ENCODE data around the gene MT3.
A peak's percentile ranks its signal among the peaks of the same experiment; 100 is the strongest.

The MT3 gene

DNA sequence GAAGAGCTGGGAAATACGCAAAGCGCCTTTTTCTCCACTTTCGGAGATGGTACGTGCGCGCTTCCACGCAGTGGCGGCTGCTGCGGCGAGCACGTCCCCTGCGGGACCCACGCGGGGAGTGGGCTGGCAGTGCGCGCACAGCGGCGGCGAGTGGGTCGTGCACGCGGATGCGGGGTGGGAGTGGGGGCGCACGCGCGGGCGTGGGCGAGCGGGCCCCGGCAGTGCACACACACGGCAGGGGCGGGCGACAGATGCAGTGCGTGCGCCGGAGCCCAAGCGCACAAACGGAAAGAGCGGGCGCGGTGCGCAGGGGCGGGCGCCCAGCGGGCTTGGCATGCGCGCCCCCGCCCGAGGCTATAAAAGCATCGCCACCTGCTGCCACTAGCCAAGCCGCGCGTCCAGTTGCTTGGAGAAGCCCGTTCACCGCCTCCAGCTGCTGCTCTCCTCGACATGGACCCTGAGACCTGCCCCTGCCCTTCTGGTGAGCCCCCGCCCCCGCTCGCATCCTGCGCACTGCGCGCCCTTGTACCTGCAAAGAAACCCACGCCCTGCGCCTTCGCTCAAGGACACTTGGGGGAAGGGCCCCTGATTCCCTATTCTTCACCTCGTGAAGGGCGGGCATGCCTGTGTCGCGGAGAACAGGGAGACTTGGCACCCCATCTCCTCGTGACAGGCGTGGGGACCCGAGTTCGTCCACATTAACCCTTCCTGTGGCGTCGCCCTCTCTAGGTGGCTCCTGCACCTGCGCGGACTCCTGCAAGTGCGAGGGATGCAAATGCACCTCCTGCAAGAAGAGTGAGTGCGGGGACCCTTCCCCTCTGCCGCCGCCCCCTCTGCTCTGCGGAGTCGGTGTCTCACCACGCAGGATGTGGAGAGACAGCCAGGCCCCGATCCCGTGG, at the start of gene MT3:
Gene MT3 (plus strand): TSS at position 388 of the 899 bp plus-strand sequence. CDS start 63 bp downstream, at position 451.
- no peak for DNase-seq (ENCODE audit: low spot score)

DNA sequence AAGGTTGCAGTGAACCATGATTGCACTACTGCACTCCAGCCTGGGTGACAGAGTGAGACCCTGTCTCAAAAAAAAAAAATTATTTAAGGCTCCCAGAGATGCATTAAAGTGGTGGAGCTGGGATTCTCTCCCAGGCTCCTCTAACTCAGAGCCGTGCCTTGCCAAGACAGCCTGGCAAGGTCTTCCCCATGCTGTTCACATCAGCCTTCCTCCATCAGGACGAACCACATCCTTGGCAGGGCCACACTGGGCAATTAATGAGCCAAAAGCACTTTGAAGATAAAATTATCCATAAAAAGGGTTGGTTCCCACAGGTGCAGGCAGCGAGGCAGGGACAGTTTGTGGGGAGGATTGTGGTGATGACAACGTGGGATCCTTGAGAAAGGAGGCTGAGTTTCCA, 49.7 kb upstream of the MT3 start:
- DNase-seq (ENCODE audit: low spot score) = no peak

DNA sequence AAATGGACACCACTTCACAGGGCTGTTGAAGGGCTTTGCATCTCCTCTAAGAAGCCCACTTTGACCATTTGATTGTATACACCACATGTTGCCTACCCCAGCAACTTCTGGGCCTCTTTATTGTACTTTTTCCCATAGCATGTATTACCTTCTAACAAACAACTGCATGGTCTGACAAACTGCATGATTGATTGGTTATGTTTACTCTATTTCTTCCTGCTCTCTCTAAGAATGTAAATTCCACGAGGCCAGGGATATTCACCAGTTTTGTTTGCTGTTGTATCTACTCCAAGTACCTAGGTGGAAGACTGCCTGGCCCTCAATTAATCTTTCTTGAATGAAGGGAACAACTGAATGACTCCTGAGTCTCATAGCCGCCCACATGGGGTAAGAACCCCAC, 47.3 kb upstream of the MT3 start:
- DNase-seq (ENCODE audit: low spot score) = no peak

DNA sequence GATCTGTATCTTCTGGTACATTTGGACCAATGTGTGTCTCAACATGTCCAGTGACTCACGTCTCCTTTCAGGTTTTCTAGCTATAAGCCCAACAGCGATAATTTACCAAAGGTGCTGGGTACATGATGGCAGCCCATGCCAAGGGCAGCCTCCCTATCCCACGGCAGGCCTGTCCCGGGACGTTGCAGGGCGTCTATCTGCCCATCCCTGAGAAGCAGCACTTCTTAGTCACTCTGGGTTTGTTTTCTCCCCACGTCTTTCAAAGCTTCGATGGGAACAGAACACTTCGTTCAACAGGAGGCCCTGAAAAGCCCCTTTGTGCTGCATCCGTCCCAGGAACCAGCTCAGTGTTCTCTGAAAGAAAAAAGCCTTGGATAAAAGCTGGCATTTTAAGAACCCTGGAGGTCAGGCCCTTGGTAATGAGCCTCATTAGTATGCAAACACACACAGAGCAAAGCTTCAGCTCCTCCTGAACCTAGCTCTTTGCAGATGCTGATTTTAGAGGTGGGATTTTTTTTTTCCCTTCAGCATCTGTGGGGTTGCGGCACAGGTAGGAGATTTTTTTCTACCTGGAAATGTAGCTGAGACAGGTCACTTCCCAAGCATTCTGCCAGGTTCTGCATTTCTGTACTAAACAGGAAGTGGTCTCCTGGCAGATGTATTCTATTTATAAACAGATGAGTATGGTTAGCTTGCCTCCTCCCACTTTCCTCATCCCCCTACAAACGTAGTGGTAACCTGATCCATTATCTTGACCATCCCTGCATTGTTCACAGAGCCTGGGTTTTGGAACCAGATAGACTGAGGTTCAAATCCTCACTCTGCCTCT, 42.0 kb upstream of the MT3 start:
- no peak for DNase-seq (ENCODE audit: low spot score)

DNA sequence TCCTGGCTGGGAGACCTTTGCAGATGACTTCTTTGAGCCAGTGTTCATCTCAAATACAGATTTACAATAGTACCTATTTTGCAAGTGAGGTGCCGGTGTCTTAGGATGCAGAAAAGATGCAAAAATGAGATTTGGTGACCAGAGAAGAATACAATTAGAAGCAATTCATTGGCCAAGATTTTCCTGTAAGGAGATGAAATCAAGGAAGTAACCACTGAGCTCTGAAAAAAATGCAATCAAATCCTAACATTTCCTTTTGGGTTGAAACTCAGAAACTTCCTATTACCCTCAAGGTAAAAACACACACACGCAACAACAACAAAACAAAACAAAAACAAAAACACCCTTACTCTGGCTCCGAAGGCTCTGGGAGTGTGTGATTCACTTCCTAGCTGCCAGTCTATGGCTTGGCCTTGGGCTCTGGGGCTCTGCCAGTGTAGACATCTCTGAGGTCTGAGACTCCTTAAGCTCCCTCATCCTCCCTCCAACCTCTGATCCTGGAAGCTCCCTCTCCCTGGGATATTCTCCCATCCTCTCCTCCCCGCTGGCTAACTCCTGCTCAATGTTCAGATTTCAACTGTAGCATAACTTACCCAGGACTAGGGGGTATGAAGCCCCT, 41.3 kb upstream of the MT3 start:
- DNase-seq (ENCODE audit: low spot score) = no peak

DNA sequence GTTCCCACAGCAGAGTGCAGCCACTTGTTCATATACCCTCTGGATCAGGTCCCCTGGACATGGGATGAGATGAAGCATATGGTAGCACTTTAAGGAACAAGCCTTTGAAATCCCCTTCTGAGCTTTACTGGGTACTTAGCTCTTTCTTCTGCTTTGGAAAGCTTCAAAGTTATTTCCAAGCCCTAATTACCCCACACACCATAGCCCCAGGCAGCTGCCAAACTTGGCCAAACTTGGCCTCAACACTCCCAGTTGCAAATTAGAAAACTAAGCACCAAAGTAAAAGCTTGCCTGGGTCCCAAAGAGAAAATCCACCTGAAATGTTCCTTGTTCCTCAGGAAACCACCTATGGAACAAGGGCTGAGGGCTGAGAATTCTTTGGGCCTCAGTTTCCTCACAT, 40.2 kb upstream of the MT3 start:
- no peak for DNase-seq (ENCODE audit: low spot score)

DNA sequence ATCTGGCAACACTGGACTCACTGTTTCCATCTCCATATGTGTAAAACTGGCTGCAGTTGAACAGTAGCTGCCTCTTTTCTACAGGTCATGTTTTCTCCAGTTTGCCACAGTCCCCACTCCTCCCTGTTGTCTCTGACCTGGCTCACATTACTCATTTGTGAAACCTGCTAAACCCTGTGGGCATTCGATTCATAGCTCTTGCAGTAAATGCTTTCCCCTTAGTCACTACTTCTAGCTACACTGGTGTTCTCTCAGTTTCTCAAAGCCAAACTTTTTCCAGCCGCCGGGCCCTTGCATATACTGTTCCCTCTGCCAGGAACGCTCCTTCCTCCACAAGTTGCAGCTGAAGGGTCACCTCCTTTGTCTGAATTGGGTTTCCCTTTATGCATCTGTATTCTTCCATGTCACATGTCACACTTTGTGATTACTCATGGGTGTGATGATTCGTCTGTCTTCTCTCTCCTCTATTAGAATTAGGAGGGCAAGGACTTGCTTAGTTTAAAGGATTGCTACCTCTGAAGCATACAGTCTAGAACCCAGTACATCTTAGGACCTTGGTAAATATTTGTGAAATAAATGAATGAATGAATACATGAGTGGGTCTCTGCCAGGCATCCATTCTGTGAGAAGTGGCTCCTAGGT, 39.5 kb upstream of the MT3 start:
- no peak for DNase-seq (ENCODE audit: low spot score)

DNA sequence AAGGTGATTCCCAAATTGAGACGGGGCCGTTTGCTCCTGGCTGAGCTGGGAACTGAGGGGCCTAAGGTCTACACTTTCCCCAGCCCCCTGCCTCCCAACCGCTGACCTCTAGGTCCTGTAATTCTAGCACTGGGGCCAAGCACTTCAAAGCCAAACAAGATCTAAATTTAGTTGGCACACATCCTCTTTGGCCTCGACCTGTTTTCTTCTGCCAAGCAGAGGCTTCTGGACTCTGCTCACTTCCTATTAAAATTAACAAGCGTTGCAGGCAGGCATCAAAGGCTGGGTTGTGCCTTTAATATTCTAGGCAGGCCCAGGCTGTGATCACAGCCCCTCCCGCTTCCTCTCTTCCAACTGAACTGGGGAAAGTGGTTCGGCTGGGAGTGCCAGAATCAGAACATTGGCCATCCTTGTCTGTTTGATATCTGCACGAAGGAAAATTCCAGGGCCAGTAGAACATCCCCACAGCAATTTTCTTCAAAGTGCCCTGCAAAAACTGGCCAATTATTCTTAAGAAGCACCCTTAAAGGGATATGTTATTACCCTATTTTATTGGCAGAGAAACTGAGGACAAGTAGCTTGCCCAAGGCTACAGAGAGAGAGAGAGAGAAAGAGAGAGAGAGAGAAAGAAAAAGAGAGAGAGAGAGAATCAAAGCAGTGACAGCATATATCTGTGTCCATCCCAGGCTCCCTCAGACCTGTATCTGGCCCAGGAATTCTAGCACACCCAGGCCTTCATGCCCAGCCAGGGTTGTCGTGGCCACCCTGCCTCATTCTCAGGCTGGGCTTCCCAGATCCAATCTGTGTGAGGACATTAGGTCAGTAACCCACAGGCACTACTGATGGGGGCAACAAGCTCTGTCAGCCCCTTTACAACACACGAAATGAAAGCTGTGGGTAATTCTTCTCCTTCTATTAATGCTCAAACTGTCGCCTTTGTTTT, 37.3 kb upstream of the MT3 start:
- DNase-seq (ENCODE audit: low spot score) = no peak

DNA sequence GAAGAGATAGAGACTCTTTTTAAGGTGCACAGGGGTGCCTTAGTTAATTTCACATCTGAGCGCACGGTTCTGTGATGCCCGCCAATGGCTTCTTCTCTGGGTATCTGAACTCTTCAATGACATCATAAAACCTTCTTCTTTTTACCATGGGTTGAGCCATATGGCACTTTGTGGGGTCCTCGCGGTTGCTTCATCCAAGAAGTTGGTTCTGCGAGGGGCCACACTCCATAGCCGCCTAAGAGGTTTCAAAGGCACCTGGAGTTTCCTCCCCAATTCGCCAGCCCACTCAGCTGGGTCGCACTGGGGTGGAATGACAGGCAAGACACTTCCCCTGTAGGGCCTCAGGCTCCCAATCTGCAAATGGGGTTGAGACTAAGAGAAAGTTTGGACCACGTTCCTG, 34.9 kb upstream of the MT3 start:
- DNase-seq (ENCODE audit: low spot score) = no peak

DNA sequence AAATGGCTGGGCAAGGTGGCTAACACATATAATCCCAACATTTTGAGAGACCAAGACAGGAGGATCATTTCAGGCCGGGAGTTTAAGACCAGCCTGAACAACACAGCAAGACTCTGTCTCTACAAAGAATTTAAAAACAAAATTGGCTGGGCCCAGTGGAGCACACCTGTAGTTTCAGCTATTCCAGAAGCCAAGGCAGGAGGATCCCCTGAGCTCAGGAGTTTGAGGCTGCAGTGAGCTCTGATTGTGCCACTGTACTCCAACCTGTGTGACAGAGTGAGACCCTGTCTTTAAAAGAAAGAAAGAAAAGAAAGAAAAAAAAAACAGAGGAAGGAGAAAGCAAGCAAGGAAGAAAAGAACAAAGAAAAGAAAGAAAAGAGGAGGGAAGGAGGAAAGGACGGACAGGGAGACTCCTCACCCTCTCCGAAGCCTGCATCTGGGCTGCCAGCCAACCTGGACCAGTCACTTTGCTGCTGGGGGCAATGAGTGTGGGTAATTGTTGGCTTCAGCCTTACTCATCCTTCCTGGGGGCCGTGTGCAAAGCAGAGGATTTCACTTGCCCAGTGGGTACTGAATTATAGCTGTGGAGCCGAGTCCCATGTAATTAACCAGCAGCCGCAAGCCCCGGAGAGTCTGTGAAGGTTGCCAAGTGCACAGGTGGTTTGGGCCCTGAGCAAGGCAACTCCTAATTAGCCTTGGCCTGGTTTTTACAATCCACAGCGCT, 31.1 kb upstream of the MT3 start:
- DNase-seq (ENCODE audit: low spot score) = no peak

DNA sequence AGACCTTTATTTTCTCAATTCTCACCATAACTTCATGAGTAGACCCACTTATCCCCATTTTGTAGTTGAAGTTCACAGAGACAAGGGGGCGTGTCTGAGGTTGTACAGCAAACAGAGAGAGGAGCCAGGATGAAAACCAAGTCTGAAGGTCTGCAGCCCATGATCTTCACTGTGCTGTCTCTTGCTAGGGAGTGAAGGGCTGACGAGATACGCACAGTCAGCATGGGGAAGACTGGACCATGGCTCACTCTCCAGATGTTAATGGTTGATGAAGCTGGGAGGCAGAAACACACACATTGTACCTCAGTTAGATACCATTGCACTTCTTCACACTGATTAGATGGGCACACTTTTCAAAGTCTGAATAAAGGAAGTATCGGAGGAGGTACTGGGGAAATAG, 30.2 kb upstream of the MT3 start:
- DNase-seq (ENCODE audit: low spot score) = no peak

DNA sequence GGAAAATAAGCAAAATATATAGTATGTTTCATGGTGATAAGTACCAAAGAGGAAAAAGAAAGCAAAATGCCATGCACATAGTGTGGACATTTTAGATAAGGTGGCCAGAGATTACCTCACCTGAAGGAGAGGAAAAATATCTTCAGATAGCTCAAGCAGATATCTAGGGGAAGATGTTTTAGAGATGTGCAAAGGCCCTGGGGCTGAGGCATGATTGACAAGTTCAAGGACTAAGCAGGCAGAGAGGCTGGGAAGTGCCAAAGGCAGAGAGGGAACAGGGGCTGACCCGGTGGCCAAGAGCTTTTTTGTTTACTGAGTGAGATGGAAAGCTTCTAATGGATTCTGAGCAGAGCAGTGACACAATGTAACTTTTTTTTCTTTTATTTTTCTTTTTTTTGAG, 28.9 kb upstream of the MT3 start:
- no peak for DNase-seq (ENCODE audit: low spot score)

DNA sequence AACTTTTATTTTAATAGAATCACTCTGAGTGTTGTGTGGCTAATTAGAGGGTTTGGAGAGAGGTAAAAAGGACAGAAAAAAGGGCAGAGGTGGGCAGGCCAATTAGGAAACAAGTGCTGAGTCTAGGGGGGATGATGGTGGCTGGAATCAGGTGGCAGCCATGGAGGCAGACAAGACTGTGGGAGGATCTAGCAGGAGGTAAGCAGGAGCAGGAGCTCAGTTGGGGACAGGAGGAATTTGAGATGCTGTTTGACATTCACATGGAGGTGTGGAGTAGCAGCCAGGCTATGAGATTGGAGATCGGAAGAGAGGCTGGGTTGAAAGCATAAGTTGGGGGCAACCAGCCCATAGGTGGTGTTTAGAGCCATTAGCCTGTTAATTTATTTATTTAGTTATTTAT, 28.2 kb upstream of the MT3 start:
- DNase-seq (ENCODE audit: low spot score) = no peak

DNA sequence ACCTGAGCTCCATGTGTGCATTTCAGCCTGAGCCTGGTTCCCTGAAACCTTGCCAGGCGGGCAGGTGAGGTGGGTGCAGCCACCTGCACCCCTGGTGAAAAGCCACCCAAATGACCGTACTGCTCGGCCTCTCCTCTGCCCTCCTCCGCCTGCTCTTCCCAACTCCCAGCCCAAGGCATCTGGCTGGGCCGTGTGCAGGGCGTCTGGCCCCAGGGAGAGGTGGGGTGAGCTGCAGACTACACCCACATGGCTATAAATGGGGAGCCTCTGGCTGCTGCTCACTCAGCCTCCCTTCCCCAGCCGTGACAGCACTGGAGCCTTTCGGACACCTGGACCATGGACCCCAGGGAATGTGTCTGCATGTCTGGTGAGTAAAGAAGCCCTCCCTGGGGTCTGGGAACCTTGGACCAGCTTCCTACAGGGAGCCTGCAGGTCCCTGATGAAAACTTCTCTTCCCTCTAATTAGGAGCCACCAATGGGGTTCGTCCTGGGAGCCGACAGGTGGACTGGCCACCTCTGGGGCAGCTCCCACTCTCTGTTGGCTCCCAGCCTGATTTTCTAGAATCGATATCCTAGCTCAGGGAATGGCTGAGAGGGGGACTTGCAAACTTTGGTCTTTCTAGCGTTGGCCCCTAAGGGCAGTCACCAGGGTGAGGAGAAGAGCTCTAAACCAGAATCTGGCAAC, 24.4 kb upstream of the MT3 start, which contains the start of gene MT4:
Gene MT4 (plus strand): TSS at position 281 of the 685 bp plus-strand sequence. CDS start 56 bp downstream, at position 337.
- no peak for DNase-seq (ENCODE audit: low spot score)

DNA sequence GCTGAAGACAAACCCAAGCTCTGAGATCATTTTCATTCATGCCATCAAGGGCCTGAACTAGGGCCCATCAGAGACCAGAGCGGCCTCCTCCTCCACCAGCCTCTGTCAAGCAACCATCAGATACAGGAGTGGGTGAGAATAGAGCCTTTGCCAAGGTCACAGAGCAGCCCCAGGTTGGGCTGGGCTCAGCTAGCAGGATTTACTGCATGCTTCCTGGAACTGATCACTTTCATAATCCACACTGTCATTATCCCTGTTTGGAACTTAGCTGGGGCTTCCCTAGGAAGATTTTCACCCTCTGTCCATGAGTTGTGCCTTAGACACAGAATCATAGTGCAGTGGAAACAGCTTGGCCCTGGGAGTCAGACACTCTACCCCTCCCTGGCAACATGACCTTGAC, 19.4 kb upstream of the MT3 start:
- no peak for DNase-seq (ENCODE audit: low spot score)

DNA sequence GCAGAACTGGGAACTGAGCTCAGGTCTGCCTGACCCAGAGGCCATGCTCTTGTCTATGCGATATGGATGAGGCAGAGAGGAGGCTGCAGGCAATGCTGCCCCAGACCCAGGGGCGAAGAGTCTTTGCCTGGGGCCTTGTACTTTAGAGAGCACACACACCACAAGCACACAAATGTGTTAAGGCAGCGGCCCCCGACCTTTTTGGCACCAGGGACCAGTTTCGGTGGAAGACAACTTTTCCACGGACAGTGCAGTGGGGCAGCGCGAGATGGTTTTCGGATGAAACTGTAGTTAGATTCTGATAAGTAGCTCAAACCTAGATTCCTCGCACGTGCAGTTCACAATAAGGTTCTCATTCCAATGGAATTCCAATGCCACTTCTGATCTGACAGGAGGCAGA, 17.8 kb upstream of the MT3 start:
- no peak for DNase-seq (ENCODE audit: low spot score)

DNA sequence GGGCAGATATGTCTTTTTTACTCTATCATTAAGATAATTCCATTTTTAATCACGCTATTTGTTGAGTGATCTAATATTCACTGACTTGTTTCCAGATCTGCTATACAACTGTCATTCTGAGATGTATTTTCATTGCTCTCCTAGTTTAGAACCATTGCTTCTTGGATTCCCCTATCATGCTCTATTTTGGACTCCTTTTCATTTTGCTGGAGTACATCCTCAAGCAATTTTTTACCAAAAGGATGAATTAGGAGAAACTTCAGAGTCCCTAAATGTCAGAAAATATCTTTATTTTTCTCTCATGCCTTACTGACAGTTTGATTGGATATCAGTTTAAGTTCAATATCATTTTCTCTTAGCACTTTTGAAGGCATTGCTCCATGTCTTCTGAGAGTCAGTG, 14.7 kb upstream of the MT3 start:
- DNase-seq (ENCODE audit: low spot score) = no peak

DNA sequence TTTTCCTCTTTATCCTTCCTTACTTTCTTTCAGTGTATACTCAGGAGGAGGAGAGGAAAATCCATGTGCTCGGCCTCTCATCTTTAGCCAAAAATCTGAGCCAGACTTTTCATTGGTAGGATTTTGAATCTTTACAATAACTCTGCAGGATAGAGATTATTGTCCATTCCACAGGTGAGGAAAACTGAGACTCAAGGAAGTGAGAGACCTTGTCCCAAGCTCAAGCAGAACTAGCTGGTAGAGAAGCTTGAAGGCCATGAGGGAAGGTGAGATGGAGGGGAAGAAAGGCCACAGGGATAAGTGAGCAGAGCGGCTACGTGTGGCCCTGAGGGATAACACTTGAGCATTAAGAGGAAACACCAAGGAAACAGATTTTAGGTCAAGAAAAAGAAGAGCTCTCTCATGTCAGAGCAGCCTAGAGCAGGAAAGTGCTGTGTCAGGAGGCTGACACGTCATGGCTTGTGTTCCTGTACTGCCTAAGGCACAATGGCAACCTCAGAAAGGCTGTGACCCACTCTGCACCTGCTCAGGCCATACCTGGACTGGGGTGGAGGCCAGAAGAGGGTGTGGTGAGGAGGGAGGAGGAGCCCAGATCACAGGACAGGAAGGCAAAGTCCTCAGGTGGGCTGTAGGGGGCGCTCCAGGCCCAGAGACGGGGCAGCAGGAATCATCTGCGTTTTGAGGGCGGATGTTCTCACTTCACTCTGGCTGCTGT, 12.6 kb upstream of the MT3 start:
- DNase-seq (ENCODE audit: low spot score) = peak; percentile 81

DNA sequence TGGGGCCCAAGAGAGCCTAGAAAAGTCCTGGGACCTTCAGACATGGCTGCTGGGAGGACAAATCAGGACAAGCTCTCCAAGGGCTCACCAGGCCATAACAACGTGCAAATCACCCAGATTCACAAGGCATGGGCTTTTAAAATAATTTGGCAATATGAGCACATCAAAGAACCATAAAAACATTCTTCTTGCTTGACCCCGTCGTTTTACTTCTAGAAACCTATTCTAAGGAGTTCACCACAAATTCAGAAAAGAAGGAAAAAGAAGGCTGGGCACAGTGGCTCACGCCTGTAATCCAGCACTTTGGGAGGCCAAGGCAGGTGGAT, 12.1 kb upstream of the MT3 start:
- no peak for DNase-seq (ENCODE audit: low spot score)

Data from hematopoietic multipotent progenitor cell treated with erythropoietin and hydrocortisone succinate and interleukin-3 and kit ligand, for 17 days (in vitro differentiated cells).